NOMO-1 treated with DMSO at 0.1 percent for 48 hours (cell line): Measurements from ENCODE around the gene FRMD1.

Source experiments
- DNase-seq: peaks from one replicate; lab custom pipeline; 2025; ENCODE audit not compliant: unreplicated experiment; lab: John Stamatoyannopoulos, UW

FRMD1 gene

GRCh38 chr6:168095716-168096250 is 16.8 kb upstream of the FRMD1 start:
- DNase-seq: no peak

- DNase-seq: no peak
Measured at GRCh38 chr6:168095171-168095691, 16.2 kb upstream of the FRMD1 start.

GRCh38 chr6:168093634-168094033 is 14.6 kb upstream of the FRMD1 start:
- no peak for DNase-seq

GRCh38 chr6:168093071-168093505 is 14.1 kb upstream of the FRMD1 start:
- no peak for DNase-seq

GRCh38 chr6:168092541-168092940 is 13.5 kb upstream of the FRMD1 start:
- DNase-seq: no peak

GRCh38 chr6:168091381-168092264 is 12.6 kb upstream of the FRMD1 start:
- DNase-seq: no peak

GRCh38 chr6:168090706-168091105 is 11.7 kb upstream of the FRMD1 start:
- DNase-seq: no peak

- no peak for DNase-seq
Measured at GRCh38 chr6:168090064-168090690, 11.2 kb upstream of the FRMD1 start.

- DNase-seq: no peak
Measured at GRCh38 chr6:168089186-168090063, 10.4 kb upstream of the FRMD1 start.

GRCh38 chr6:168088161-168089053 is 9.4 kb upstream of the FRMD1 start:
- DNase-seq: no peak

GRCh38 chr6:168087436-168088160 is 8.6 kb upstream of the FRMD1 start:
- DNase-seq: no peak

- DNase-seq: no peak
Measured at GRCh38 chr6:168086616-168087015, 7.6 kb upstream of the FRMD1 start.

- DNase-seq: no peak
Measured at GRCh38 chr6:168086066-168086465, 7.1 kb upstream of the FRMD1 start.

GRCh38 chr6:168084465-168085160 is 5.6 kb upstream of the FRMD1 start:
- no peak for DNase-seq

GRCh38 chr6:168083514-168083885 is 4.5 kb upstream of the FRMD1 start:
- DNase-seq: no peak

- no peak for DNase-seq
Measured at GRCh38 chr6:168082860-168083513, 4.0 kb upstream of the FRMD1 start.

- no peak for DNase-seq
Measured at GRCh38 chr6:168081858-168082546, 3.0 kb upstream of the FRMD1 start.
